Parathyroid adenoma (tissue), 2 donors: ENCODE measurements around the gene KRT36.

Experiments
- H2AFZ ChIP-seq: fragments of 300-600 bp; sonication (generic); one replicate; pipeline ENCODE4 v1.7.0; 2017; ENCODE audit warnings: antibody characterized with exemption, mild to moderate bottlenecking
- H3K27ac ChIP-seq: fragments of 300-600 bp; sonication (generic); one replicate; pipeline ENCODE4 v1.7.0; 2017
- H3K27me3 ChIP-seq: fragments of 300-600 bp; sonication (generic); one replicate; pipeline ENCODE4 v1.7.0; 2017; ENCODE audit warnings: low read length; ENCODE audit not compliant: control insufficient read depth, insufficient read depth
- H3K36me3 ChIP-seq: fragments of 300-600 bp; sonication (generic); one replicate; pipeline ENCODE4 v1.7.0; 2017; ENCODE audit warnings: low read length; ENCODE audit not compliant: control insufficient read depth, insufficient read depth
- H3K4me1 ChIP-seq: fragments of 300-600 bp; sonication (generic); one replicate; pipeline ENCODE4 v1.7.0; 2017; ENCODE audit warnings: control low read depth
- H3K4me2 ChIP-seq: fragments of 300-600 bp; sonication (generic); one replicate; pipeline ENCODE4 v1.7.0; 2017; ENCODE audit warnings: low read length
- H3K4me3 ChIP-seq: fragments of 300-600 bp; sonication (generic); one replicate; pipeline ENCODE4 v1.7.0; 2017; ENCODE audit warnings: low read depth, low read length
- H3K79me2 ChIP-seq: fragments of 300-600 bp; sonication (generic); one replicate; pipeline ENCODE4 v1.7.0; 2017; ENCODE audit warnings: control low read depth
- H3K9ac ChIP-seq: fragments of 300-600 bp; sonication (generic); one replicate; pipeline ENCODE4 v1.7.0; 2017; ENCODE audit warnings: mild to moderate bottlenecking
- H3K9me3 ChIP-seq: fragments of 300-600 bp; sonication (generic); one replicate; pipeline ENCODE4 v1.7.0; 2017; ENCODE audit warnings: low read length; ENCODE audit not compliant: control insufficient read depth
- TF ChIP-seq, protein P1 (sequence below): fragments of 300-600 bp; sonication (generic); IDR thresholded peaks from one replicate; pipeline ENCODE4 v1.7.0; 2017; ENCODE audit warnings: antibody characterized with exemption, mild to moderate bottlenecking
- donor health status: primary hyperparathyroidism.

The KRT36 gene

DNA sequence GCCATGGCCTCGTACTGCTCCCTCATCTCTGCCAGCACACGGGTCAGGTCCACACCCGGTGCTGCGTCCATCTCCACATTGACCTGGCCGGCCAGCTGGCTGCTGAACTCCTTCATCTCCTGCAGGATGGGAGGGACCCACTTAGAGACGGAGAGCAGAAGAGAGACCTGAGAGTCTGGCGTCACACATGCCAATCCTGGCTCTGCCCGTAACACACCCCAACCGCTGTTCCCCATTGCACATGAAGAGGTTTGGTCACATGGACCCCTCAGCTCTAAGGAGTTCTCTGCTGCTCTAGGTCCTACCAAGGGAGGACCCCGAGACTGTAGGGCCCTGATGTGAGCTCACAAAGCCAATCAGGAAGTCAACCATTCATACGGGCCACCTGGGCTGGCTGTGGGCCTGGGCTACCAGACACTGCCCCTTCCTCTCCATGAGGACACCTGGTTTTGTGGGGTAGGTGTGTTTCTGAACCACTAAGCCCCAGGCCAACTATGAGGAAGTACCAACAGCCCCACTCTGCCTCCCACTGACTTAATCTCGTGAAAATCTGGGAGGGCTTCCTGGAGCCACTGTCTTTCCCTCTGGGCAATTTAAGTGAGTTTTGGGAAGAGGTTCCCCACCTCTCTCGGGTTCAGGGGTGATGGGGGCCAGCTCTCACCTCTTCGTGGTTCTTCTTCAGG lies 26.6 kb upstream of the KRT36 start:
- Histone ChIP-seq H3K36me3 (no peaks in the 10 kb centered on the region), H3K4me3 (no peak overlapping the region), H3K79me2 (no peaks in the 10 kb centered on the region)

DNA sequence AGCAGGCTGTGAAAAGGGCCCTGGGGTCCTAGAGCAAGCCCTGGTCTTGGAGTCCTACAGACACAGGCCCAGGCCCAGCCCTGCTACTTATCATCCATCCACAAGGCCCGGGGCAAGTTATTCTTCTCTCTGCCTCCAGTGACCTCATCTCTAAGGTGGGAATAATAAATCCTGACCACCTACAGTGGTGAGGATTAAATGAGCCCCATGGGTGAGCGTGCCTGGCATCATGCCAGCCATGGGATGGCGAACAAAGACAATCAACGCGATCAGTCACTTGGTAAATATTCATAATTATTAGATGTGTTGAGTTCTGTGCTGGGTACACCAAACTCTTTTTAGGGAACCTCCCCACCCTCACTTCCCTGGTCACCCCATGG lies 23.4 kb upstream of the KRT36 start:
- no peaks in the 10 kb centered on the region for H3K79me2 ChIP-seq
- peaks cover under 1% of the 10 kb centered on the region for H3K4me1 ChIP-seq
- H3K27me3 ChIP-seq, result no peaks in the 10 kb centered on the region
- H3K9ac ChIP-seq, result no peak overlapping the region
- H3K27ac ChIP-seq, result no peak overlapping the region
- no peaks in the 10 kb centered on the region for H3K9me3 ChIP-seq
- TF ChIP-seq, protein P1, sequence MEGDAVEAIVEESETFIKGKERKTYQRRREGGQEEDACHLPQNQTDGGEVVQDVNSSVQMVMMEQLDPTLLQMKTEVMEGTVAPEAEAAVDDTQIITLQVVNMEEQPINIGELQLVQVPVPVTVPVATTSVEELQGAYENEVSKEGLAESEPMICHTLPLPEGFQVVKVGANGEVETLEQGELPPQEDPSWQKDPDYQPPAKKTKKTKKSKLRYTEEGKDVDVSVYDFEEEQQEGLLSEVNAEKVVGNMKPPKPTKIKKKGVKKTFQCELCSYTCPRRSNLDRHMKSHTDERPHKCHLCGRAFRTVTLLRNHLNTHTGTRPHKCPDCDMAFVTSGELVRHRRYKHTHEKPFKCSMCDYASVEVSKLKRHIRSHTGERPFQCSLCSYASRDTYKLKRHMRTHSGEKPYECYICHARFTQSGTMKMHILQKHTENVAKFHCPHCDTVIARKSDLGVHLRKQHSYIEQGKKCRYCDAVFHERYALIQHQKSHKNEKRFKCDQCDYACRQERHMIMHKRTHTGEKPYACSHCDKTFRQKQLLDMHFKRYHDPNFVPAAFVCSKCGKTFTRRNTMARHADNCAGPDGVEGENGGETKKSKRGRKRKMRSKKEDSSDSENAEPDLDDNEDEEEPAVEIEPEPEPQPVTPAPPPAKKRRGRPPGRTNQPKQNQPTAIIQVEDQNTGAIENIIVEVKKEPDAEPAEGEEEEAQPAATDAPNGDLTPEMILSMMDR, result no peak
- no peak overlapping the region for H3K4me3 ChIP-seq
- no peak overlapping the region for H2AFZ ChIP-seq
- no peaks in the 10 kb centered on the region for H3K36me3 ChIP-seq
- H3K4me2 ChIP-seq, result no peak overlapping the region

More for the DNA sequence above, 26.6 kb upstream of the KRT36 start:
- no peak overlapping the region for H3K27ac ChIP-seq
- peaks cover 6% of the 10 kb centered on the region for H3K4me1 ChIP-seq
- TF ChIP-seq, protein P1, result no peak
- H3K27me3 ChIP-seq, result no peaks in the 10 kb centered on the region
- H3K9ac ChIP-seq, result no peak overlapping the region
- H3K4me2 ChIP-seq, result no peak overlapping the region
- H3K9me3 ChIP-seq, result no peaks in the 10 kb centered on the region
- H2AFZ ChIP-seq, result no peak overlapping the region

DNA sequence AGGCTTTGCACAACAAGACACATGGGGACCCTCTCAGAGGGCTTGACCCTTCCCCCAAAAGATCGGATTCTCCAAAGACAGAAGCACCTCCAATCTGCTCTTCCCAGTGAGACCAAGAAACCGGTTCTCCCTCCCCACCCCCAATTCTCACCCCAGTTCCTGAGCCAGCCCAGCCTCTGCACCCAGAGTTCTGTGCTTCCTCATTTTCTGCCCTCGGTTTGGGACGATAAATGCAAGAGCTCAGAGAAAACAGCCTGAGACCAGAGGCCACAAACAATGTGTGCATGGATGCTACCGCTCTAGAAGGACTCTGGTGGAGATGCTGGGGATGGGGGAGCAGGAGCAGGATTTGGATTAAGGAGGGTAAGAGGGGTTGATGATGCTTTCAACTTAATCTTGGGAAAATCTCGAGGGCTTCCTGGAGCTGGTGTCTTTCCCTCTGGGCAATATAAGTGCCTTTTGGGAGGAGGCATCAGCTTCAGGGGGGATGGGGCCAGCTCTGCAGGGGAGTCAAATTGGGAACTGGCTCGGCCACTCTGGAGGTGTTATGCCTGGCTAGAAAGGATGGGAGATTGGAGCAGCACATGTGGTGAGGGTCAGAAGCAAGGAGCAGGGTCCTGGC lies 22.9 kb upstream of the KRT36 start:
- Histone ChIP-seq H3K9ac (no peak overlapping the region), H3K79me2 (no peaks in the 10 kb centered on the region), H3K4me2 (no peak overlapping the region), H3K27ac (no peak overlapping the region), H3K9me3 (no peaks in the 10 kb centered on the region), H3K36me3 (no peaks in the 10 kb centered on the region), H3K27me3 (no peaks in the 10 kb centered on the region), H3K4me1 (no peaks in the 10 kb centered on the region), H2AFZ (no peak overlapping the region), H3K4me3 (no peak overlapping the region)
- TF ChIP-seq, protein P1, result no peak

DNA sequence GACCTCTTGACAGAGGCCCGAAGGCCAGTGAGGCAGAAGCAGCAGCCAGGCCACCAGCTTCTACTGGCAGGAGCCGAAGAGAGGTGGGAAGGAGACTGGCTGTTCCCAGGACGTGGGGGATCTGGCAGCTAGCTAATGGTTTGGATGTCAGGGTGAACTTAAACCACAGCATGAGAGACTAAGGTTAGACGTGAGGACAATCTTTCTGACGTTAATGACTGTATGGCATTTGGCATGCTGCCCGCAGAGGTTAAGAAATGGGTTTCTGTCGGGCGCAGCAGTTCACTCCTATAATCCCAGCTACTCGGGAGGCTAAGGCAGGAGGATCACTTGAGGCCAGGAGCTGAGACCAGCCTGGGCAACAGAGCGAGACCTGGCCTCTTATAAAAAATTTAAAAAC lies 22.0 kb upstream of the KRT36 start:
- Histone ChIP-seq H3K79me2 (no peaks in the 10 kb centered on the region), H3K27ac (no peak overlapping the region), H3K4me2 (no peak overlapping the region), H3K36me3 (no peaks in the 10 kb centered on the region), H3K4me3 (no peak overlapping the region), H3K4me1 (no peaks in the 10 kb centered on the region), H3K9me3 (no peaks in the 10 kb centered on the region), H3K27me3 (no peaks in the 10 kb centered on the region), H2AFZ (no peak overlapping the region), H3K9ac (no peak overlapping the region)
- TF ChIP-seq, protein P1, result no peak

DNA sequence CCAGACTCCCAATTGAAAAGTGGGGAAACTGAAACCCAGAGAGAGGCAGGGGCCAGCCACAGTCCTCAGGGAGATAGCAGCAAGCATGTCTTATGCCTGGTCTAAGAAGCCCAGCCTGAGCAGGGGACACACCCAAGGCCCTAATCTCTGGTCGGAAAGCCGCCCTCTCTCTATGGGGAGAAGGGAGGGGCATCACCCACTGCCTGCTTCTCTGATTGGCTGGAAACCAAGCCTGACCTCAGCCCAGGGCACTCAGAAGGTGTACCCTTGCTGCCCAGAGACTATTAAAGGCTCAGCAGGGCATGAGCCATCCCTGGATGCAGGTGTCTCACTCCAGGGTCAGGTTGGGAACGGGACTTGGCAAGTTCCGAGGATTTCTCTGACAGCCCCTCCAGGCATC lies 21.4 kb upstream of the KRT36 start:
- Histone ChIP-seq H2AFZ (no peak overlapping the region), H3K4me1 (no peaks in the 10 kb centered on the region), H3K9ac (no peak overlapping the region), H3K27ac (no peak overlapping the region), H3K36me3 (no peaks in the 10 kb centered on the region), H3K27me3 (no peaks in the 10 kb centered on the region), H3K4me2 (no peak overlapping the region), H3K9me3 (no peaks in the 10 kb centered on the region), H3K4me3 (no peak overlapping the region), H3K79me2 (no peaks in the 10 kb centered on the region)
- TF ChIP-seq, protein P1, result no peak
